Gastrocnemius medialis (tissue), 4 donors: ENCODE measurements around the gene KRT8. TPM values are rescaled to one million over a fixed set of nuclear protein-coding genes. Genes with fewer than 3 reads are reported as not detected.

ENCODE experiments used
- ATAC-seq, 2 donors: fragments of 150-250 bp; one replicate each; pipeline ENCODE4 v1.9.1; 2016
- DNase-seq, 2 donors: peaks; one replicate each; pipeline ENCODE4 v3.0.0-alpha.2; 2019
- H3K27ac ChIP-seq, 4 donors: fragments of 200-600 bp; sonication (generic); 1 replicate in 1 of 4; 2 replicates in 3 of 4; pipeline ENCODE4 v1.5.1; 2016 to 2018; ENCODE audit warnings: mild to moderate bottlenecking in 2 of 4, moderate library complexity in 1 of 4
- H3K27me3 ChIP-seq, 3 donors: fragments of 200-600 bp; sonication (generic) in 2 of 3; 1 replicate in 1 of 3; 2 replicates in 2 of 3; pipeline versions ENCODE4 v1.5.1 to v1.6.0; 2016 to 2019; ENCODE audit warnings: mild to moderate bottlenecking in 1 of 3, moderate library complexity in 1 of 3
- H3K36me3 ChIP-seq, 2 donors: fragments of 200-600 bp; sonication (generic) in 1 of 2; one replicate each; pipeline ENCODE4 v1.5.1; 2017 to 2018
- H3K4me1 ChIP-seq, 2 donors: fragments of 200-600 bp; sonication (generic) in 1 of 2; one replicate each; pipeline ENCODE4 v1.5.1; 2016 to 2017; ENCODE audit warnings: mild to moderate bottlenecking in 2 of 2
- H3K4me3 ChIP-seq, 4 donors: fragments of 200-600 bp; sonication (generic) in 3 of 4; 1 replicate in 1 of 4; 2 replicates in 3 of 4; pipeline ENCODE4 v1.5.1; 2016 to 2019; ENCODE audit warnings: mild to moderate bottlenecking in 2 of 4
- H3K9me3 ChIP-seq, 3 donors: fragments of 200-600 bp; sonication (generic) in 2 of 3; 1 replicate in 1 of 3; 2 replicates in 2 of 3; pipeline ENCODE4 v1.5.1; 2016 to 2019
- CTCF ChIP-seq, 5 experiments: fragments of 450-650 bp in 3 of 5; fragments of 200-600 bp in 2 of 5; sonication (generic) in 2 of 5; IDR thresholded peaks in 4 of 5; conservative IDR thresholded peaks in 1 of 5; 1 replicate in 4 of 5; 2 replicates in 1 of 5; pipeline ENCODE4 v1.5.1; 2016 to 2019; ENCODE audit warnings: antibody characterized with exemption in 5 of 5, mild to moderate bottlenecking in 3 of 5, moderate library complexity in 3 of 5
- POLR2A ChIP-seq, 2 donors: fragments of 450-650 bp; IDR thresholded peaks; one replicate each; pipeline ENCODE4 v1.6.1; 2017; ENCODE audit warnings: antibody characterized with exemption in 2 of 2, mild to moderate bottlenecking in 2 of 2, moderate library complexity in 2 of 2
- in situ Hi-C, 4 donors: fragments of 200-750 bp; cut with MboI; loops; one replicate each; pipeline versions ENCODE4 v1.15.0 to v1.8.0; 2017; ENCODE audit warnings: low sequenced_read_pairs in 4 of 4
- intact Hi-C: fragments of 100-400 bp; cut with DNase I; formaldehyde crosslinking; loops from one replicate; pipeline ENCODE4 v1.15.1; 2023; ENCODE audit warnings: low total_unique reads
- total RNA-seq, 4 donors: library from RNA; depleted of rRNA; stranded (reverse); fragments of >200 nt; gene quantifications; one replicate each; pipeline versions ENCODE4 v1.1.0 to v1.2.3, GENCODE V29; 2016

The KRT8 gene
- total RNA-seq, 4 donors from 2014 or later: 1.4 to 7.0 (median 3.1) TPM; not detected in 1

- H3K27ac ChIP-seq: no peak overlapping the region
- H3K27me3 ChIP-seq: peaks cover 0 to 3% (median 0%) of the 10 kb centered on the region in 3 donors
These were observed 4.9 kb upstream of the KRT8 start for GRCh38 chr12:52909796-52910195.

GRCh38 chr12:52909331-52909730 is 4.5 kb upstream of the KRT8 start:
- Histone ChIP-seq H3K27me3 (peaks cover 0 to under 1% (median 0%) of the 10 kb centered on the region in 3 donors), H3K27ac (no peak overlapping the region), H3K9me3 (no peaks in the 10 kb centered on the region), H3K4me1 (no peaks in the 10 kb centered on the region), H3K4me3 (no peak overlapping the region), H3K36me3 (no peaks in the 10 kb centered on the region)
- no peak for TF ChIP-seq POLR2A (IDR thresholded peaks at IDR 0.05)
- TF ChIP-seq CTCF (IDR thresholded peaks at IDR 0.05 in 4 of 5, conservative IDR thresholded peaks at IDR 0.05 in 1 of 5): no peak
- intact Hi-C loops: no loop called here
- in situ Hi-C loops: no loop called here
- no peak for ATAC-seq
- no peak for DNase-seq

More at GRCh38 chr12:52909796-52910195, 4.9 kb upstream of the KRT8 start:
- H3K36me3 ChIP-seq: no peaks in the 10 kb centered on the region
- no peaks in the 10 kb centered on the region for H3K4me1 ChIP-seq
- no peaks in the 10 kb centered on the region for H3K9me3 ChIP-seq
- DNase-seq (no peak), ATAC-seq (no peak)
- intact Hi-C loops: no loop called here
- no peak overlapping the region for H3K4me3 ChIP-seq
- in situ Hi-C loops: no loop called here
- TF ChIP-seq CTCF (IDR thresholded peaks at IDR 0.05 in 4 of 5, conservative IDR thresholded peaks at IDR 0.05 in 1 of 5) (no peak), POLR2A (IDR thresholded peaks at IDR 0.05) (no peak)

GRCh38 chr12:52907092-52907810 is 2.4 kb upstream of the KRT8 start:
- peaks cover 0 to 8% (median 8%) of the 10 kb centered on the region in 3 donors for H3K27me3 ChIP-seq
- H3K4me3 ChIP-seq: no peak overlapping the region
- TF ChIP-seq CTCF (IDR thresholded peaks at IDR 0.05 in 4 of 5, conservative IDR thresholded peaks at IDR 0.05 in 1 of 5) (no peak), POLR2A (IDR thresholded peaks at IDR 0.05) (no peak)
- no peaks in the 10 kb centered on the region for H3K9me3 ChIP-seq
- DNase-seq (no peak), ATAC-seq (no peak)
- no peaks in the 10 kb centered on the region for H3K36me3 ChIP-seq
- in situ Hi-C loops (no loop called here), intact Hi-C loops (no loop called here)
- H3K27ac ChIP-seq: no peak overlapping the region
- peaks cover 0 to 2% of the 10 kb centered on the region in 2 donors for H3K4me1 ChIP-seq

- ATAC-seq (no peak), DNase-seq (no peak)
- in situ Hi-C loops: no loop called here
- peaks cover 0 to 2% of the 10 kb centered on the region in 2 donors for H3K4me1 ChIP-seq
- no peak for TF ChIP-seq CTCF (IDR thresholded peaks at IDR 0.05 in 4 of 5, conservative IDR thresholded peaks at IDR 0.05 in 1 of 5)
- H3K27me3 ChIP-seq: peaks cover 0 to 11% (median 8%) of the 10 kb centered on the region in 3 donors
- H3K4me3 ChIP-seq: no peak overlapping the region
- intact Hi-C loops: no loop called here
- no peak overlapping the region for H3K27ac ChIP-seq
- no peaks in the 10 kb centered on the region for H3K36me3 ChIP-seq
- no peaks in the 10 kb centered on the region for H3K9me3 ChIP-seq
These were observed 1.3 kb upstream of the KRT8 start for GRCh38 chr12:52906191-52906601.
